AG04450 (cell line): ENCODE results near the gene SH3GLB1. TPM values are rescaled to one million over a fixed set of nuclear protein-coding genes. Genes with fewer than 3 reads are reported as not detected.

ENCODE experiments used
- CTCF ChIA-PET: fragments of 300-600, 350-600 bp; formaldehyde crosslinking; extraction: SDS; loops from one replicate; lab custom pipeline; 2022; ENCODE audit warnings: antibody characterized with exemption, inconsistent platforms; lab: Charles Lee
- POLR2A ChIA-PET: fragments of 350-600 bp; formaldehyde crosslinking; extraction: SDS; loops from one replicate; lab custom pipeline; 2021; ENCODE audit warnings: antibody characterized with exemption, inconsistent platforms; lab: Yijun Ruan, JAX
- DNase-seq: peaks from one replicate; pipeline ENCODE4 v3.0.0-alpha.2; 2011; ENCODE audit warnings: low read depth, low spot score
- H3K27ac ChIP-seq: one replicate; pipeline ENCODE4 v1.5.1; 2012; ENCODE audit warnings: low read depth, low read length, control low read depth
- H3K27me3 ChIP-seq: one replicate; pipeline ENCODE4 v1.6.0; 2012; ENCODE audit warnings: low read length; ENCODE audit not compliant: control insufficient read depth, insufficient read depth
- H3K4me3 ChIP-seq: 2 replicates; pipeline ENCODE4 v1.5.1; 2011; ENCODE audit warnings: mild to moderate bottlenecking, low read depth, low read length, control low read depth
- H3K9me3 ChIP-seq: 2 replicates; pipeline ENCODE4 v1.5.1; 2012; ENCODE audit warnings: low read length; ENCODE audit not compliant: control insufficient read depth, insufficient read depth
- CTCF ChIP-seq: IDR thresholded peaks from 2 replicates; pipeline ENCODE4 v1.5.1; 2011; ENCODE audit warnings: low read depth, low read length, control low read depth, inconsistent platforms
- polyA plus RNA-seq: library from polyadenylated mRNA; depleted of rRNA; stranded (reverse); fragments of >200 nt; gene quantifications from 2 replicates; pipeline ENCODE4 v1.2.3, GENCODE V29; 2011

Gene SH3GLB1
- polyA plus RNA-seq, 1 experiment = 75.9 TPM

- no peak for TF ChIP-seq CTCF
- no peak overlapping the region for H3K27ac ChIP-seq
- no peak for DNase-seq
- POLR2A ChIA-PET = no interaction called here
- no peaks in the 10 kb centered on the region; the same call in 1 of the 2 replicates for H3K9me3 ChIP-seq
- H3K4me3 ChIP-seq = no peak overlapping the region
- CTCF ChIA-PET = no interaction called here
- H3K27me3 ChIP-seq = no peaks in the 10 kb centered on the region
These were observed 51.7 kb downstream of the SH3GLB1 start for GRCh38 chr1:86756062-86756406.

DNA sequence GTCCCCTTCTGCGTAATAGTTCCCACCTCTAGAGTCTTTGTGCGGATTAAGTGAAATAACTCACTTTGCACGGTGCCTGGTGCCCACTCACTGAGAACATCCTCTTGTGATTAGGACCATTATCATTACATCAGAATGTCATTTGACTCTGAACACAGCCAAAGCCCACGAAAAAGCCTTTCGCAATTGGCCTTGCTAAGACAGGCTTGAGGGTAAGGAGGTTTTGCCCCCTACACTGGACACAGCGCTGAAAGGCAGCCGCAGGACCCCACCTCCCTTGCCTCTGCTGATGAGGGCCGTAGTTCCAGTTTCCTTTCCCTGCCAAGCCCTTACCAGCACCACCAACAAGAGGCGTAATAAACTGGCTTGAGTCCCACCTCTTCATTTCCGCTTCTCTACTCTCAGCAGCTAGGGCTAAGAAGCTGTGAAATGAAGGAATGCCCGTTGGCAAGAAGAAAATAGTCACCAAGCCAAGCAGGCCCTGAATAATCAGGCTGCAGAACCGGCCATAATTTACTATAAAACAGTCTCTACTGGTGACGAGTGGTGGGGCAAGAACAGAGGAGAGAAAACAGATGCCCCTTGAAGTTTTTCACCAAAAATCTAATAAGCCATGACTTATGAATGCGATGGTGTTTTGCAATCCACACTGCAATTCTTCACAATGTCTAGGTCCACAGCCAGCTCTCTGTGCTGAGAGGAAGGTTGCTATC is 53.1 kb downstream of the SH3GLB1 start:
- no peak overlapping the region for H3K4me3 ChIP-seq
- no peaks in the 10 kb centered on the region; the same call in 1 of the 2 replicates for H3K9me3 ChIP-seq
- ChIA-PET CTCF (interaction anchor here (1.0 kb wide), 1 partner anchor 53 kb away, joined by 3 read pairs; the partner anchor contains the start of gene SH3GLB1), POLR2A (no interaction called here)
- no peak for DNase-seq
- peak overlapping the region; percentile 34 for H3K27ac ChIP-seq
- no peak for TF ChIP-seq CTCF
- H3K27me3 ChIP-seq = peaks cover 2% of the 10 kb centered on the region

GRCh38 chr1:86758570-86758969 is 54.2 kb downstream of the SH3GLB1 start:
- POLR2A ChIA-PET = no interaction called here

DNA sequence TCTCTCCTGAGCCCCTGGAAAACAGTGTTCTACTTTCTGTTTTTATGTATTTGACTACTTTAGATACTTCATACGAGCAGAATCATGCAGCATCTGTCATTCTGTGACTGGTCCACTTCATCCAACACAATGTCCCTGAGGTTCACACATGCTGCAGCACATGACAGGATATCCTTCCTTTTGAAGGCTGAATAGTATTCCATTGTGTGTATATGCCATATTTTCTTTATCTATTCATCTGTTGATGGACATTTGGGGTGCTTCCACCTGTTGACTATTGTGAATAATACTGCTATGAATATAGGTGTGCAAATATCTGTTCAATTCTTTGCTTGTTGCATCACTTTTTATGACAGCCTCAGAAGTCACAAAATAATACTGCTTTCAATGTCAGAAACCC is 55.8 kb downstream of the SH3GLB1 start:
- Histone ChIP-seq H3K4me3 (no peak overlapping the region), H3K27me3 (peaks cover 2% of the 10 kb centered on the region), H3K9me3 (no peaks in the 10 kb centered on the region; the same call in 1 of the 2 replicates), H3K27ac (no peak overlapping the region)
- no peak for TF ChIP-seq CTCF
- POLR2A ChIA-PET = no interaction called here
- no peak for DNase-seq
- CTCF ChIA-PET = no interaction called here

More at GRCh38 chr1:86758570-86758969, 54.2 kb downstream of the SH3GLB1 start:
- TF ChIP-seq CTCF = no peak
- CTCF ChIA-PET = interaction anchor here (0.6 to 1.2 kb wide), 4 partner anchors 9 to 285 kb away, joined by 3 read pairs; partner anchors contain the start of gene SH3GLB1
- Histone ChIP-seq H3K4me3 (no peak overlapping the region), H3K27me3 (peaks cover 2% of the 10 kb centered on the region), H3K27ac (no peak overlapping the region), H3K9me3 (no peaks in the 10 kb centered on the region; the same call in 1 of the 2 replicates)
- DNase-seq = no peak

GRCh38 chr1:86762336-86762735 is 58.0 kb downstream of the SH3GLB1 start:
- H3K27me3 ChIP-seq = peaks cover 2% of the 10 kb centered on the region
- H3K9me3 ChIP-seq = no peaks in the 10 kb centered on the region
- no peak overlapping the region for H3K27ac ChIP-seq
- ChIA-PET POLR2A (no interaction called here), CTCF (no interaction called here)
- no peak for DNase-seq
- no peak for TF ChIP-seq CTCF
- H3K4me3 ChIP-seq = no peak overlapping the region
